MM.1S (cell line): ENCODE measurements around the gene CFAP46.

Experiments used
- CTCF ChIP-seq: fragments of 300-600 bp; sonication (generic); IDR thresholded peaks from 2 replicates; pipeline ENCODE4 v1.5.1; 2016; ENCODE audit warnings: antibody characterized with exemption, low read length, mixed read lengths
- EZH2phosphoT487 ChIP-seq: fragments of 300-600 bp; sonication (generic); IDR thresholded peaks from 2 replicates; pipeline ENCODE4 v1.6.1; 2018; ENCODE audit warnings: antibody characterized with exemption, low read length

GRCh38 chr10:132805599-132805998 is 136.8 kb downstream of the CFAP46 start:
- TF ChIP-seq CTCF: no peak
- no peak for TF ChIP-seq EZH2phosphoT487
